WTC11 (cell line): ENCODE measurements around the gene PIP4K2C.

Experiments
- TF ChIP-seq, protein P1 (sequence below): sonication (generic); formaldehyde crosslinking; IDR thresholded peaks from 2 replicates; pipeline ENCODE4 v1.8.0; 2022; ENCODE audit warnings: mild to moderate bottlenecking, missing genetic modification reagents
- TF ChIP-seq, protein P2 (sequence below): fragments of 200-600 bp; IDR thresholded peaks from 2 replicates; pipeline ENCODE4 v1.8.0; 2022; ENCODE audit warnings: antibody characterized with exemption

DNA sequence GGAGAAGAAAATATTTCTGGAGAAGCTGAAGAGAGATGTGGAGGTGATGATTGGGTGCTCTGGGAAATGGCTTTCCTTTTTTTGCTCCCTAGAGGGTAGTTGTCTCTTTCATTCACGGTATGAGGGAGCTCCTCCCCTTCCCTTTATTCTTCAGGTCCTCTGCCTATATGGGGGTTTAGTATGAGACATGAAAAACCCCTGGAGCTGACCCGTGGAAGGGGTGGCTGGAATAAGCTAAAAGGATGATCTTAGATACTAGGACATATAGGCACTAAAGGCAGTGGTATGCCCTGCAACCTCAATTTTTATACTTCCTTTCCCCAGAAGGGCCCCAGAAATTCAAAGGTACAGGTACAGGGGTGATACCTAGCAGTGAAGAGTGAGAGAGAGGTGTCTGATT is 9.4 kb downstream of the PIP4K2C start:
- TF ChIP-seq, protein P1, sequence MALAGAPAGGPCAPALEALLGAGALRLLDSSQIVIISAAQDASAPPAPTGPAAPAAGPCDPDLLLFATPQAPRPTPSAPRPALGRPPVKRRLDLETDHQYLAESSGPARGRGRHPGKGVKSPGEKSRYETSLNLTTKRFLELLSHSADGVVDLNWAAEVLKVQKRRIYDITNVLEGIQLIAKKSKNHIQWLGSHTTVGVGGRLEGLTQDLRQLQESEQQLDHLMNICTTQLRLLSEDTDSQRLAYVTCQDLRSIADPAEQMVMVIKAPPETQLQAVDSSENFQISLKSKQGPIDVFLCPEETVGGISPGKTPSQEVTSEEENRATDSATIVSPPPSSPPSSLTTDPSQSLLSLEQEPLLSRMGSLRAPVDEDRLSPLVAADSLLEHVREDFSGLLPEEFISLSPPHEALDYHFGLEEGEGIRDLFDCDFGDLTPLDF (CRISPR knock-in tag): no peak
- TF ChIP-seq, protein P2, sequence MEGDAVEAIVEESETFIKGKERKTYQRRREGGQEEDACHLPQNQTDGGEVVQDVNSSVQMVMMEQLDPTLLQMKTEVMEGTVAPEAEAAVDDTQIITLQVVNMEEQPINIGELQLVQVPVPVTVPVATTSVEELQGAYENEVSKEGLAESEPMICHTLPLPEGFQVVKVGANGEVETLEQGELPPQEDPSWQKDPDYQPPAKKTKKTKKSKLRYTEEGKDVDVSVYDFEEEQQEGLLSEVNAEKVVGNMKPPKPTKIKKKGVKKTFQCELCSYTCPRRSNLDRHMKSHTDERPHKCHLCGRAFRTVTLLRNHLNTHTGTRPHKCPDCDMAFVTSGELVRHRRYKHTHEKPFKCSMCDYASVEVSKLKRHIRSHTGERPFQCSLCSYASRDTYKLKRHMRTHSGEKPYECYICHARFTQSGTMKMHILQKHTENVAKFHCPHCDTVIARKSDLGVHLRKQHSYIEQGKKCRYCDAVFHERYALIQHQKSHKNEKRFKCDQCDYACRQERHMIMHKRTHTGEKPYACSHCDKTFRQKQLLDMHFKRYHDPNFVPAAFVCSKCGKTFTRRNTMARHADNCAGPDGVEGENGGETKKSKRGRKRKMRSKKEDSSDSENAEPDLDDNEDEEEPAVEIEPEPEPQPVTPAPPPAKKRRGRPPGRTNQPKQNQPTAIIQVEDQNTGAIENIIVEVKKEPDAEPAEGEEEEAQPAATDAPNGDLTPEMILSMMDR: no peak
